HG02840 (cell line): ENCODE data around the gene MAD1L1.
"Not testable (repeated sequence)": the region's sequence is repeated elsewhere in the genome, so short reads cannot be mapped to it uniquely, and the experiment has no call there.

Source experiments
- ATAC-seq: cut with Tn5 transposase; IDR thresholded peaks from one replicate; pipeline ENCODE4 v1.9.1; 2021; ENCODE audit warnings: mild to moderate bottlenecking, moderate library complexity, moderate number of reproducible peaks; ENCODE audit not compliant: unreplicated experiment, low FRiP score

MAD1L1 gene

GRCh38 chr7:1999278-1999984, 233.3 kb downstream of the MAD1L1 start:
- ATAC-seq: no peak

GRCh38 chr7:1998146-1998545, 234.6 kb downstream of the MAD1L1 start:
- ATAC-seq: no peak

- ATAC-seq: no peak
These were observed 235.1 kb downstream of the MAD1L1 start for GRCh38 chr7:1997537-1998076.

GRCh38 chr7:1996816-1997215, 235.9 kb downstream of the MAD1L1 start:
- ATAC-seq: no peak

- not testable (repeated sequence) for ATAC-seq
These were observed 236.8 kb downstream of the MAD1L1 start for GRCh38 chr7:1995911-1996420.

GRCh38 chr7:1995426-1995825, 237.3 kb downstream of the MAD1L1 start:
- no peak for ATAC-seq

GRCh38 chr7:1994931-1995330, 237.8 kb downstream of the MAD1L1 start:
- ATAC-seq: no peak

- no peak for ATAC-seq
These were observed 238.7 kb downstream of the MAD1L1 start for GRCh38 chr7:1993776-1994740.

GRCh38 chr7:1993031-1993695, 239.6 kb downstream of the MAD1L1 start:
- no peak for ATAC-seq

GRCh38 chr7:1992554-1992953, 240.2 kb downstream of the MAD1L1 start:
- no peak for ATAC-seq

GRCh38 chr7:1990001-1990670, 242.6 kb downstream of the MAD1L1 start:
- no peak for ATAC-seq

GRCh38 chr7:1989049-1989860, 243.5 kb downstream of the MAD1L1 start:
- ATAC-seq: no peak

- ATAC-seq: no peak
These were observed 244.2 kb downstream of the MAD1L1 start for GRCh38 chr7:1988533-1988930.

GRCh38 chr7:1987591-1988532, 244.9 kb downstream of the MAD1L1 start:
- ATAC-seq: no peak

- ATAC-seq: no peak
These were observed 245.6 kb downstream of the MAD1L1 start for GRCh38 chr7:1987084-1987535.

GRCh38 chr7:1986366-1987083, 246.2 kb downstream of the MAD1L1 start:
- no peak for ATAC-seq

- ATAC-seq: no peak
These were observed 246.8 kb downstream of the MAD1L1 start for GRCh38 chr7:1985936-1986335.
